ENCODE data around the gene CCK. TPM values are rescaled to one million over a fixed set of nuclear protein-coding genes. Genes with fewer than 3 reads are reported as not detected.
A peak's percentile ranks its signal among the peaks of the same experiment; 100 is the strongest.

Gene CCK
- total RNA-seq, 3 donors from 2014 or later: 0.98 to 11.1 TPM; not detected in 1

- DNase-seq: no peak
- Histone ChIP-seq H3K36me3 (ENCODE audit: low read depth) (no peaks in the 10 kb centered on the region), H3K9me3 (no peaks in the 10 kb centered on the region), H3K4me1 (ENCODE audit: low read depth) (no peaks in the 10 kb centered on the region), H3K4me3 (no peak overlapping the region)
- intact Hi-C loops (cut with DNase I, micrococcal nuclease): no loop called here
- no peak for TF ChIP-seq CTCF (IDR thresholded peaks at IDR 0.05)
- peak; percentile 12 for ATAC-seq
These were observed 36.6 kb downstream of the CCK start for GRCh38 chr3:42229266-42229941.

GRCh38 chr3:42228796-42229195 is 37.2 kb downstream of the CCK start:
- ATAC-seq (no peak), DNase-seq (no peak)
- Histone ChIP-seq H3K4me3 (no peak overlapping the region), H3K36me3 (ENCODE audit: low read depth) (no peaks in the 10 kb centered on the region), H3K9me3 (no peaks in the 10 kb centered on the region), H3K4me1 (ENCODE audit: low read depth) (no peaks in the 10 kb centered on the region)
- intact Hi-C loops (cut with DNase I, micrococcal nuclease): no loop called here
- no peak for TF ChIP-seq CTCF (IDR thresholded peaks at IDR 0.05)

DNA sequence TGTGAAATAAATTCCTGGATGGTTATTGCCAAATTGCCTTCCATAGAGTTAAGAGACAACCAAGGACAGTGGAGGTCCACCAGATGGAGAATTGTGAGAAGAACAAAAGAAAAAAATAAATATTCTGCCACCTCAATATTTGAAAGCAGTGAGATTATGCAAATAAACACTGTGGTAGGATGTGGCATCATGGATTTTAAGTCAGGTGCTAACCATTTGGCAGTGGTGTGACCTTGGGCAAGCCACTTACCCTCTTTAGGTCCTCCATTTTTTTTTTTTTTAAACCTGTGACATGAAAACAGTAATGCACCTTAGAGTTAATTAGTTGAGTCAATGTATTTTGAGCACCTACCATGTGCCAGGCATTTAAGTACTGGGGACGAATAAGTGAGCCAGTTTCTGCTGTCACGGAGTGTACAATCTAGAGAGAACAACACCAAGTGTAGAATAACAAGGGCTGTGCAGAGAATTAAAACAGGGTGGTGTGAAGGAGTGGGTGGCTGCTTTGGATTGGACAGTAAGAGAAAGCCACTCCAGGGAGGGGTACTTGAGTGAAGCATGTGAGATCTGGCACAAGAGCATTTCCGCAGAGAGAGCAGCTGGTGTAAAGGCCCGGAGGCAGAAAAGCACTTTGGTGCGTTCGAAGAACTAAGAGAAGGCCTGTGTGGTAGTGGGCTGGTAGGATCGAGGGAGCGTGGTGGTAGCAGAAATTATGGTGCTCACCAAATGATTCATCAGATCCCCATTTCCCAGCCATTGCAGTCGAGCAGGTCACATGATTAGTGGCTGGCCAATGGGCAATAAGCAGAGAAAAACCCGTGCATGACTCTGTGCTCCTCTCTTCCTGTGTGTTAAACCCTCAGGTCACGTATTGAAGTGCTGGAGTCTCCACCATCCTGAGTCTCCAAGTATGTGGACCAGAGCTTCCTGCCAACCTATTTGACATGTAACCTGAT is 39.2 kb downstream of the CCK start:
- no peak for ATAC-seq

DNA sequence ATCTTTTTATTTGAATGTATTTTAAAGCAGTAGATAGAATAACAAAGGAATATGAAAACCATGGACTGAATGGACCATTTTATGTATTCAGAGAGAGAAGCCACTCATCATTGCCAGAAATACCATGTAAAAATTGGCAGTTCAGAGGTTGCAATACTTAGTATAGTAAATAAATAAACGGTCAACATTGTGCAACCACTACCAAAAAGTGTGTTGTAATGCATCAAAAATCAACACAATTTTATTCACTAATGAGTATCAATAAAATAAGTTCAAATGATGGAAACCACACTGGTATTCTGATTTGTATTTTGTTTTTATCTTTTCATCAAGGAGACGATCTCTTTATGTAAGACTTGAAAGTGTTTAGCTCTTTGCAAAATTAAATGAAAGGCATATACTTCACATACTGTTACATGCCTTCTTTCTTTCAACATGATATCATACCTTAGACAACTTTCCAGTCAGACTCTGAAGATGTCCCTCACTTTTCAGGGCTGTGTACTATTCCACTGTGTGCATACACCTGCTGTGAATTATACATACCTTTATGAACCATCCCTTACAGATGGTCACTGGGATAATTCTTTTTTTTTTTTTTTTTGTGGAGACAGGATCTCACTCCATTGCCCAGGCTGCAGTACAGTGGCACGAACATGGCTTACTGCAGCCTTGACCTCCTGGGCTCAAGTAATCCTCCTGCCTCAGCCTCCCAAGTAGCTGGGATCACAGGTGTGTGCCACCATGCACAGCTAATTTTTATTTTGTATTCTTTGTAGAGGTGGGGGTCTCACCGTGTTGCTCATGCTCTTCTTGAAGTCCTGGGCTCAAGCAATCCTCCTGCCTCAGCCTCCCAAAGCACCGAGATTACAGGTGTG is 40.3 kb downstream of the CCK start:
- Histone ChIP-seq H3K4me3 (no peak overlapping the region), H3K36me3 (ENCODE audit: low read depth) (no peaks in the 10 kb centered on the region), H3K4me1 (ENCODE audit: low read depth) (no peaks in the 10 kb centered on the region), H3K9me3 (no peaks in the 10 kb centered on the region)
- DNase-seq: no peak
- intact Hi-C loops (cut with DNase I, micrococcal nuclease): no loop called here
- TF ChIP-seq CTCF (IDR thresholded peaks at IDR 0.05): no peak
- ATAC-seq: no peak

More for the DNA sequence above, 39.2 kb downstream of the CCK start:
- H3K36me3 ChIP-seq (ENCODE audit: low read depth): no peaks in the 10 kb centered on the region
- H3K9me3 ChIP-seq: no peaks in the 10 kb centered on the region
- intact Hi-C loops (cut with DNase I, micrococcal nuclease): no loop called here
- H3K4me1 ChIP-seq (ENCODE audit: low read depth): no peaks in the 10 kb centered on the region
- no peak overlapping the region for H3K4me3 ChIP-seq
- no peak for TF ChIP-seq CTCF (IDR thresholded peaks at IDR 0.05)
- DNase-seq: no peak

DNA sequence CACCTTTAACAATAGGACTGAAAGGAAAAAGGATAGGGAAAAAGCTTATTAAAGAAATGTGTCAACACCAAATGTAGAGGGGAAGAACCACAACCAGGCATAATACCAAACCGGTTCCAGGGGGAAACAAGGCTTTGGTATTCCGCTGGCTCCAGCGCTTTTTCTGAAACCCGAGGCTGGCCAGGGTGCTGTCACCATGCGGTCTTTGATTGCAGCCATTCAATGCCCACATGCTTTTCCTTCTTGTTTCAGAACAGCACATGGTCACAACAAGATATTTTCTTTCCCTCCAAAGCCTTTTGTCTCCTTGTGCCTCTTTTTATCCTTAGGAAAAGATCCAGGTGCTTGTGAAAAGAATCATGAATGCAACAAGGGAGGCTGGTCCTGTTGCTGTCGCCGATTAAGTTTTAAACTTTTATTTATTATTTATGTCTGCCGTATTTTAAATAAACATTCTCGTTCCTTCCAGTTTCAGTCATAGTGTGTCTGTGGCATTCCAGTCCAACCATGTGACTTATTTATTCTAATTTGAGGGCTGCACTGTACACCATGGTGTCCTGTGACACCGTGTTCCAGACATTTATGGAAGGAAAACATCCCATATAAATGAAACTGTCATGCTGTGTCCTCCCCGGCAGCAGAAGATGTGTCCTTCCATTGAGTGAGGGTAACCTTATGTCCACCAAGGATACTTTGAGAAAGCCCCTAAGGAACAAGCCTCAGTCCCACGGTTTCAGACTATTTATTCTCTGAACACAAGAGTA is 41.1 kb downstream of the CCK start:
- no peak for DNase-seq
- Histone ChIP-seq H3K9me3 (no peaks in the 10 kb centered on the region), H3K4me3 (no peak overlapping the region), H3K36me3 (ENCODE audit: low read depth) (no peaks in the 10 kb centered on the region), H3K4me1 (ENCODE audit: low read depth) (no peaks in the 10 kb centered on the region)
- intact Hi-C loops (cut with DNase I, micrococcal nuclease): no loop called here
- no peak for ATAC-seq
- no peak for TF ChIP-seq CTCF (IDR thresholded peaks at IDR 0.05)
